ENCODE results near the gene GBA2.

GBA2 gene

DNA sequence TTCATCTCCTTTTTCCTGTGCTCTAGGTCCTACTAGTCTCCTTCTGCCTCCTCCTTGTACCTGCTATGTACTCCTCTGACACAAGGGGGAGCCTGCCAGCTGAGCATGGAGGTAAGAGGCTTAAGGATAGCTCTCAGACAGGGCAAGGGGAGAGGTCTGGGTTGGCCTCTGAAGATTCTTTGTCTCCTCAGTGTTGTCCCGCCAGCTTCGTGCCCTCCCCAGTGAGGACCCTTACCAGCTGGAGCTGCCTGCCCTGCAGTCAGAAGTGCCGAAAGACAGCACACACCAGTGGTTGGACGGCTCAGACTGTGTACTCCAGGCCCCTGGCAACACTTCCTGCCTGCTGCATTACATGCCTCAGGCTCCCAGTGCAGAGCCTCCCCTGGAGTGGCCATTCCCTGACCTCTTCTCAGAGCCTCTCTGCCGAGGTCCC lies 12.8 kb downstream of the GBA2 start:
- H3K9me3 Mint-ChIP-seq, result no peaks in the 10 kb centered on the region
- no peak overlapping the region for H3K27ac Mint-ChIP-seq

DNA sequence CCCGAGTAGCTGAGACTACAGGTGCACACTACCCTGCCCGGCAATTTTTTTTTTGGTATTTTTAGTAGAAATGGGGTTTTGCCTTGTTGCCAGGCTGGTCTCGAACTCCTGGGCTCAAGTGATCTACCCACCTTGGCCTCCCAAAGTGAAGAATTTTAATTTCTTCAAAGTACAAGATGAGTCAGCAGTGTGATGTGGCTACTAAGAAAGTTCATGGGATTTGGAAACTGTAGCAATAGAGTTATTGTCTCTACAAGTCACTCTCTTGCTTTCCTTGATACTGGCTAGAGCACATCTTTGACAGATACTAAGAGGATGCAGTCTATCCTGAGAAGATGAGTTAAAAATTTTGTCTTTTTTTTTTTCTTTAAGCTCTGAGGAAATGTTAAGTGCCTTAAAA lies 14.9 kb downstream of the GBA2 start:
- Mint-ChIP-seq H3K4me1 (ENCODE audit: low read depth) (peaks cover 17% of the 10 kb centered on the region), H3K27ac (peak overlapping the region; percentile 67), H3K36me3 (ENCODE audit: low read depth) (peaks cover 34% of the 10 kb centered on the region), H3K4me3 (peak overlapping the region; percentile 35), H3K27me3 (no peaks in the 10 kb centered on the region), H3K9me3 (no peaks in the 10 kb centered on the region)

More for the DNA sequence above, 12.8 kb downstream of the GBA2 start:
- Mint-ChIP-seq H3K27me3 (no peaks in the 10 kb centered on the region), H3K4me3 (no peak overlapping the region), H3K4me1 (ENCODE audit: low read depth) (peaks cover 17% of the 10 kb centered on the region), H3K36me3 (ENCODE audit: low read depth) (peaks cover 41% of the 10 kb centered on the region)

DNA sequence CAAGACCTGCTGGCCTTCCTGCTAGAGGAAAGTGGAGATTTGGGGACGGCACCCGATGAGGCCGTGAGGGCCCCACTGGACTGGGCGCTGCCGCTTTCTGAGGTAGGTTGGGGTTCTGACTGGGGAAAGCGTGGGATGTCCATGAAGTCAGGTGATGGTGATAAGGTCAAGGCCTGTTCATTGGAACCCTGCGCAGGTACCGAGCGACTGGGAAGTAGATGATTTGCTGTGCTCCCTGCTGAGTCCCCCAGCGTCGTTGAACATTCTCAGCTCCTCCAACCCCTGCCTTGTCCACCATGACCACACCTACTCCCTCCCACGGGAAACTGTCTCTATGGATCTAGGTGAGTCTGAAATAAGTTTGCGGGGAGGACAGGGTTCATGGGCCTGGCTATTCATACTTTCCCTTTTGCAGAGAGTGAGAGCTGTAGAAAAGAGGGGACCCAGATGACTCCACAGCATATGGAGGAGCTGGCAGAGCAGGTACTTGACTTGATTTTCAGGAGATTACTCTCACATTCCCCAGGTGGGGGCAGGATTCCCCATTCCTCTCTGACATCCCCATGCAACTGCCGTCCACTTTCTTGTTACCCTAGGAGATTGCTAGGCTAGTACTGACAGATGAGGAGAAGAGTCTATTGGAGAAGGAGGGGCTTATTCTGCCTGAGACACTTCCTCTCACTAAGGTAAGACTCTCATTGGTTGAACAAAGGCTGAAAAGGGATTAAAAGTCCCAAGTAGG lies 16.1 kb downstream of the GBA2 start:
- Mint-ChIP-seq H3K4me3 (no peak overlapping the region), H3K36me3 (ENCODE audit: low read depth) (peaks cover 23% of the 10 kb centered on the region), H3K9me3 (no peaks in the 10 kb centered on the region), H3K27ac (peak overlapping the region; percentile 94), H3K27me3 (no peaks in the 10 kb centered on the region), H3K4me1 (ENCODE audit: low read depth) (peaks cover 17% of the 10 kb centered on the region)

DNA sequence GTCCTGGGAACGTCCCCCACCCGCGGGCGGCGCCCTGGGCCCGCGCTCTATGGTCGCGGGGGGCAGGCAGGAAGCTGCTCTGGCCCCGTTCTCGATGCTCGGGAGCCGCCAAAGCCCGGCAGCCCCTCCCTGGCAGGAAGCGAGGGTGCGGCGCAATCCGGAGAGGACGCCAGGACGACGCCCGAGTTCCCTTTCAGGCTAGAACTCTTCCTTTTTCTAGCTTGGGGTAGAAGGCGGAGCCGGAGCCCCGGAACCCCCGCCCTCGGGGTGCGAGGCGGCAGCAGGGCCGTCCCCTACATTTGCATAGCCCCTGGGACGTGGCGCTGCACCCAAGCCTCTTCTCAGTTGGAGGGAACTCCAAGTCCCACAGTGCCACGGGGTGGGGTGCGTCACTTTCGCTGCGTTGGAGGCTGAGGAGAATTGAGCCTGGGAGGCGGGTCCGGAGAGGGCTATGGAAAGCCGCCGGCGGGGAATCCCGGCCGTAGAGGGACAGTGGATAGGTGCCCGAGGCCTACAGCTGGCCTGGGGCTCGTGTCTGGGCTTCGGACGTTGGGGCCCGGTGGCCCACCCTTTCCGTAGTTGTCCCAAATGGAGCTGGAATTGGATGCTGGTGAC lies 16.7 kb downstream of the GBA2 start, which contains the start of the genes CREB3 and TLN1:
Gene CREB3, plus strand, starts transcription at position 482 of the 615 bp plus-strand sequence. Its CDS starts 107 bp downstream, at position 589.
Gene TLN1, minus strand, starts transcription at position 11 of the 615 bp plus-strand sequence. CDS start 6,501 bp downstream, outside the sequence.
- Mint-ChIP-seq H3K4me3 (no peak within 1 kb of the TSS), H3K4me1 (ENCODE audit: low read depth) (peaks cover 17% of the 10 kb centered on the region), H3K36me3 (ENCODE audit: low read depth) (peaks cover 19% of the 10 kb centered on the region), H3K9me3 (no peaks in the 10 kb centered on the region), H3K27me3 (no peaks in the 10 kb centered on the region), H3K27ac (peak within 1 kb of the TSS; percentile 95)

DNA sequence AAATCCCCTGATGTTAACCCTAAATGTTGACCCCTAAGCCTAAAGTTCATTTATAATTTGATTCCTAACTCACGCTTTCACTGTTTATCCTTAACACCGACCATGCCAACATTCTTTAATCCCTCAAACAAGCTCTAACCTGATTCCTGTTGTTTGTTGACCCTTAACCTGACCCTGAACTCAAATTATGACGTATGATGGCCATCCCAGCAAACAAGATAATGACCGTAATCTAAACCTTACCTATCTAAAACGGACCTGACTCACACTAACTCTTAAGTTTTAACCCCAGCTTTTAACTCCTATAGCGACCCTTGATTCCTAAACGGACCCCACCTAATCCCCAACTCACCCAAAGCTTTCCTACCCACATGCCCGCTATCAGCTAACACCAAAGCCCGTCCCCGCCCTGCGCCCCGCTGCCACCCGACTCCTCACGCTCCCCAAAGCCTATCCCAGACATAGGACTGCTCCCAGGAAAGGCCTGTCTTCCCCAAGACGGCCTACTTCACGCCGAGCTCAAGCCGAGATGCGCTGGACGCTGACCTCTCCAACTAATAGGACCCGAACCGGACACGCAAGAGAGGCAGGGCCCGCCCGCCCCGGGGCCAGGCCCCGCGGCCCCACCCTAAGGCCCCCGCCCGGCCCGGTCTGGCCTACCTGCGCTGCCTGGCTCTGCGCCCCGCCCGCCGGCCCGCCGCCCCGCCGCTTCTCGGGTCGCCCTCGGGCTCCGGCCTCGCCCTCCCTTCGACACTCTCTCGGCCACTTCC lies 17.4 kb downstream of the GBA2 start:
- Mint-ChIP-seq H3K27me3 (no peaks in the 10 kb centered on the region), H3K27ac (peak overlapping the region; percentile 95), H3K4me1 (ENCODE audit: low read depth) (peaks cover 17% of the 10 kb centered on the region), H3K36me3 (ENCODE audit: low read depth) (peaks cover 23% of the 10 kb centered on the region), H3K9me3 (no peaks in the 10 kb centered on the region), H3K4me3 (no peak overlapping the region)

DNA sequence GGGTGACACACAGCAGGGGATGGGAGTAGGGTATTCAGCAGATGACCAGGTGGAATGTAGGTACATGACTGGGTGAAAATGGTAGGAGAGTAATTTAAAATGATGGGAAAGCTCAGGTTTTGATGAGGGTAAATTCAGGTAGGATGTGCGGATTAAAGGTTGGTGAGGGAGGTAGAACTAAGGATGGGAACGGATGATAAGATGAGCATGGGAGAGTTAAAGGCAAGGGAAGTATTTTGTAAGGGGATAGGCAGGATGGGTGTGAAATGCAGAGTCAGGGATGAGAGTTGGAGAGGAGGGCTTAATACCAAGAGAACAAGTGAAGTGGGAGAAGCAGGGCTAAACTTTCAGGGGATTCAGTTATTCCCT lies 18.6 kb downstream of the GBA2 start:
- Mint-ChIP-seq H3K4me1 (ENCODE audit: low read depth) (peaks cover 17% of the 10 kb centered on the region), H3K27ac (no peak overlapping the region), H3K36me3 (ENCODE audit: low read depth) (peaks cover 22% of the 10 kb centered on the region), H3K27me3 (no peaks in the 10 kb centered on the region), H3K9me3 (no peaks in the 10 kb centered on the region), H3K4me3 (no peak overlapping the region)

DNA sequence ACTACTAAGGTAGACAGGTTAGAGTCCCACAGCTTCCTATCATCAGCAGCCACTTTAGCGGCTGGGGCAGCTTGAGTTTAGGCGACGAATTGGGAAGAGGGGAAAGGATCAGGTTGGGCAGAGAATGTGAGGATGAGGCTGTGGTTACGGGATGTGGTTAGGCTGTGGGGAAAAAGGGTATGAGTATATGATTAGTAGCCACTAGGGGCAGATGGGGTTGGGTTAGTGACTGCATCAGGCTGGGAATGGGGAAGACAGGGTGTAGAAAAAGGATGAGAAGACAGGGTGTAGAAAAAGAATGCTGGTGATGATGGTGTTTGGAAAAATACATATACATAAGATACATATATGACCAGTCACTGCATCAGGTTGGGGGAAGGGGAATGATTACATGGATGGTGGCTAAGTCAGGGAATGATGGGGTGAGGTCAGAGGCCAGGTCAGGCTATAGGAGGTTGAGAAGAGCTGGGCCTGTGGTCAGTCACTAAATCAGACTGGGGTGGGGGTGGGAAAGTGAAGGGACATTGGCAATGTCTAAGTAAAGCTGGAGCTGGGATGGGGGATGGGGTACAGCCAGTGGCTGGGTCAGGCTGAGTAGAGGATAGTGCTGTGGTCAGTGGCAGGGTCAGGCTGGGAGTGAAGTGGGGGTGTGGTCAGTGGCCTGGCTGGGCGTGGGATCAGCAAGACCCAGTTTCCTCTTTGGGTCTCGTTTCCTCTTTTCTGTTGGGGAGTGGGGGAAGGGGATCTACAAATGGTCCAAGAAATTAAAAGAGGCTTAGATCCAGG lies 19.1 kb downstream of the GBA2 start:
- Mint-ChIP-seq H3K36me3 (ENCODE audit: low read depth) (peaks cover 19% of the 10 kb centered on the region), H3K4me3 (no peak overlapping the region), H3K27ac (no peak overlapping the region), H3K4me1 (ENCODE audit: low read depth) (peaks cover 17% of the 10 kb centered on the region), H3K9me3 (no peaks in the 10 kb centered on the region), H3K27me3 (no peaks in the 10 kb centered on the region)

DNA sequence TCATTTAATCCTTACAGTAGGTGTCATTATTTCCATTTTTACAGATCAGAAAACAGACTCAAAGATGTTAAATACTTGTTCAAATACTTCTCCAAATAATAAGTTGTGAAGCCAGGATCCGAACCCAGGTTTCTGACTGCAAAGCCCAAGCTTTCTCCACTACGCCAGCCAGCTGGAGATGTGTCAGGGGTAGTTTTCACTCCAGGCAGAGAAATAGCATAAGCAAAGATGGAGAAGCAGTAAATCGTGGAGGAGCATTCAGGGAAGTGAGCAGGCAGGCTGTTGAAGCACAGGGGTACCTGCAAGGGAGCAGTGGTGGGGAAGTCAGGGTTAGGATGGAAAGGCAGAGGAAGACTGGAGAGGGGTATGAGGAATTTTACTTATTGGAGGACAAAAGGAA lies 19.9 kb downstream of the GBA2 start:
- Mint-ChIP-seq H3K36me3 (ENCODE audit: low read depth) (peaks cover 22% of the 10 kb centered on the region), H3K27me3 (no peaks in the 10 kb centered on the region), H3K4me1 (ENCODE audit: low read depth) (peaks cover 13% of the 10 kb centered on the region), H3K4me3 (no peak overlapping the region), H3K9me3 (no peaks in the 10 kb centered on the region), H3K27ac (no peak overlapping the region)

DNA sequence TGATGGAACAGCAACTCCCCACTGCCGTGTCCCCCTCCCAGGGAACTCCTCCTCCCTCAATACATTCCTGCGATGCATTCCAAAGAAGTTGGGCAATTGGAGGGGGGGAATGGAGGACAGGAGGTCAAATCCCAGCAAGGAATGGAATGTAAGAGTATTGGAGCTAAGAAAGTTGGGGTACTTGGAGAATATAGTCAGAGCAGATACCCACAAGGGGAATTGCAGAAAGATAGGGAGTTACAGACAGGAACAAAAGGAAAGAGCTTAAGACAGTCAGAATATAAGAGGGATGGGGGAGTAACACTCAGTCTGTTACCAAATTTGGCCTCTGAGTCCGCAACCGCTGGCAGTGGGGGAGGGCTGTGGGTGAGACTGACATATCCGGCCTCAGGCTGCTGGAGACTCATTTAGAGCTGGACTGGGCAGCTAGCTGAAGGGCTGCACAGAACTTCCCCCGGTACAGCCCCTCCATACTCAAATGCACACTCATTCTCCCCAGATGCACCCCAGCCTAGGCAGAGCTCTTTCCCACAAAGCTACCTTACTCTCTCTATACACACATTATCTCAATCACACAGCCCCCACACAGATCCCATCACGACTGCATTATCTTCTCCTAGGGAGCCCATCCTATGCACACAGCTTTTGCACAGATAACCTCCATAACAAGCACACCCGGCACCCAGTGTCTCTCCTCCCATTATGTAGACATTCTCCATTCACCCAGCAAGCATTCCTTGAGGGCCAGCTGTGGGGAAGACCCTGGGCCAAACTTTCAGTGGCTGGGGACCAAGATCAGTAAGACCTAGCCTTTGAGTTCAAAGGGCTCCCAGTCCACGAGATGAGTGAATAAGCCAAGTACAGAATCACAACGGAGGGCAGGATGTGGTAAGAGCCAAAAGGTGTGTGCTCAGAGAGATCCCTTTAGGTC lies 20.7 kb downstream of the GBA2 start:
- Mint-ChIP-seq H3K27me3 (no peaks in the 10 kb centered on the region), H3K27ac (no peak overlapping the region), H3K9me3 (no peaks in the 10 kb centered on the region), H3K4me3 (no peak overlapping the region), H3K36me3 (ENCODE audit: low read depth) (peaks cover 28% of the 10 kb centered on the region), H3K4me1 (ENCODE audit: low read depth) (peaks cover 5% of the 10 kb centered on the region)

DNA sequence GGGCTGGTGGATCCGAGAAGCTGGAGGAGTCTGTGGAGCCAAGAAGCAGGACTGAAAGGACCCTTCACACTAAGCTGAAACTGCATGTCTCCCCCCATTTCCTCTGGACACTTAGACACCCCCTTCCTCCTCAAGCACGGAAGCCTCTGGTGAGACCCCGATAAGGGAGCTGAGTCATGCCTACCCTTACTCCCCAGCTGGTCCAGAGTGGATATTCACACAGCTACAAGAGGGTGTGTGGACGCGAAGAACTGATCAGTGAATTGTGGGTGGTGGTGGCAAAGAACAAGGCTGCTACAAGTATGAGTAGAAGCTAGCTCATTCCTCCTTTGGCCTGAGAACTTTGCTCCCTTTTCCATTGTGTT lies 21.4 kb downstream of the GBA2 start:
- H3K4me3 Mint-ChIP-seq, result no peak overlapping the region
- H3K9me3 Mint-ChIP-seq, result no peaks in the 10 kb centered on the region
- H3K36me3 Mint-ChIP-seq (ENCODE audit: low read depth), result peaks cover 30% of the 10 kb centered on the region
- no peaks in the 10 kb centered on the region for H3K4me1 Mint-ChIP-seq (ENCODE audit: low read depth)
- no peaks in the 10 kb centered on the region for H3K27me3 Mint-ChIP-seq
- no peak overlapping the region for H3K27ac Mint-ChIP-seq

DNA sequence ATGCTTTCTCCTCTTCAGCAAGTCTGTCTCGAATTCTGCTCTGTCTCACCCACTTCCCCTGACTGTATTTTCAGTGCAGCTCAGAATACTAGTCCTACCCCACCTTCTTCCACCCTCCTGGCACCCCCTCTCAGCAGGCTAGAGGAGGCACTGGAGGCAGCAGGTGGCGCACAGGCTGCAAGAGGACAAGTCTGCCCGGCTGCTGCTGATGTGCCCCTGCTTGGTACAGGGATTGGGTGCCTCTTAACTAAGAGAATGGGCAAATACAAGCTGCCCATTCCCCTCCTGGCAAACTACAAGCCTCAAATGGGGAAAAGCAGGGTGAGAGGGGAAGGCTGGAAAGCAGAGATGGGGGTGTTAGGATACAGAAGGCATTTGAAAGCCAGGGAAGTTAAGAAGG lies 22.1 kb downstream of the GBA2 start:
- H3K4me3 Mint-ChIP-seq, result peak overlapping the region; percentile 67
- H3K9me3 Mint-ChIP-seq, result no peaks in the 10 kb centered on the region
- no peaks in the 10 kb centered on the region for H3K27me3 Mint-ChIP-seq
- peaks cover 35% of the 10 kb centered on the region for H3K36me3 Mint-ChIP-seq (ENCODE audit: low read depth)
- H3K4me1 Mint-ChIP-seq (ENCODE audit: low read depth), result no peaks in the 10 kb centered on the region
- H3K27ac Mint-ChIP-seq, result peak overlapping the region; percentile 69

DNA sequence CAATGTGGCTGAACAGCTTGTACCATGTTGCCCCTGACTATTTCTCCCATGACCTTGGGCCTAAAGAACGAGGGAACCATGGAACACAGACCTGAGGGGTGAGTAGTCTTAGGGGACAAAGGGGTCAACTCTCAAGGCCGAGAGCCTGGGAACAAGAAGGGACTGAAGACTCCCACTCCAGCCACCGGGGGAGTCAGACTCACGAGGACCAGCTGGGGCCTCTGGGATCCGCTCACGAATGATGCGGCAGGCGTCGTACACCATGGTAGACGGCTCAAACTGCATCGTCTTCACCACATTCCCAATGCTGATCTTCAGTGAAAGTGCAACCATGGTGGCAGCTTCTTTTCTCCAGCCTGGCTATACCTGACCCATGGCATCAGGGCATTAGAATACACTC lies 23.7 kb downstream of the GBA2 start:
- Mint-ChIP-seq H3K4me3 (no peak overlapping the region), H3K4me1 (ENCODE audit: low read depth) (no peaks in the 10 kb centered on the region), H3K27me3 (no peaks in the 10 kb centered on the region), H3K36me3 (ENCODE audit: low read depth) (peaks cover 51% of the 10 kb centered on the region), H3K27ac (no peak overlapping the region), H3K9me3 (no peaks in the 10 kb centered on the region)

DNA sequence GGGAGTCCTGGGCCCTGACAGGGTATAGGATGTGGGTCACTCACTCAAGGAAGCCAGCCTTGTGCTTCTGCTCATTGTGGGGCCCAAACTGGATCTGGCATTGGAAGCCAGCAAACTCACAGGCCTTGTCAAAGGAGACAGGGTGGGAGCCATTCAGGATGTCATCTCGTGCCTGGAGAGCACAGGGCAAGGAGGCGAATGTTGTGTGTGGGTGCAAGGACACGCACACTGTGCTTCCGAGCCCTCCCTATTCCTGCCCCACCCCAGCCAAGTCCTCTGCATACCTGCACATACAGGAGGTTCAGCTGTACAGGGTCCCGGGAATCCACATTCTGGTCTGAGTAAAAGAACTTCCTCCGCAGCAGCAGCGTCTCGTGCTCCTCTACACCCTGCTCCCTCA lies 25.1 kb downstream of the GBA2 start:
- Mint-ChIP-seq H3K36me3 (ENCODE audit: low read depth) (peaks cover 64% of the 10 kb centered on the region), H3K4me1 (ENCODE audit: low read depth) (no peaks in the 10 kb centered on the region), H3K27ac (no peak overlapping the region), H3K27me3 (no peaks in the 10 kb centered on the region), H3K9me3 (no peaks in the 10 kb centered on the region), H3K4me3 (no peak overlapping the region)

DNA sequence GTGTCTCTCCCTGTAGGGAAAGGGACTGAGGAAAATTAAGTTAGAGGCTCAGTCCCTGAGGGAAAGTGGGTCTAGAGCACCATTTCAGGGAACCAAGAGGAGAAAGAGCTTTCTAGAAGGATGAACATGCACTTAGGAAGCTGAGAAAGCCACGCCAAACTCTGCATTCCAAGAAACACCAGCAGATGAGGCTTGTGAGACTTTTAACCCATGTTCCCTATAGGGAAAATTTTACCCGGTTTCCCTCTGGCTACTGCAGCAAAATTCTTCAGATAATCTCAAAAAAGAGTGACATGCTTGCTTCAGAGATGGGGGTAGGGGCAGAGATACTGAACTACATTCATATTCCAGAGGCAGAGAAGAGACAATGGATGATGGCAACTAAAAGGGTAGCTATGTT lies 25.6 kb downstream of the GBA2 start:
- no peaks in the 10 kb centered on the region for H3K9me3 Mint-ChIP-seq
- no peak overlapping the region for H3K27ac Mint-ChIP-seq

More for the DNA sequence above, 25.6 kb downstream of the GBA2 start:
- Mint-ChIP-seq H3K27me3 (no peaks in the 10 kb centered on the region), H3K36me3 (ENCODE audit: low read depth) (peaks cover 66% of the 10 kb centered on the region), H3K4me3 (no peak overlapping the region), H3K4me1 (ENCODE audit: low read depth) (no peaks in the 10 kb centered on the region)
